K562 (cell line): Measurements from ENCODE around the gene CCDC201.

Experiments
- EP300 ChIP-seq: IDR thresholded peaks from 2 replicates; pipeline ENCODE4 v1.6.1; 2012; ENCODE audit warnings: low read length, improper control_type of control experiment
- KAT7 ChIP-seq: sonication (generic); formaldehyde crosslinking; IDR thresholded peaks from 2 replicates; pipeline ENCODE4 v1.8.0; 2022; ENCODE audit warnings: missing genetic modification reagents, mild to moderate bottlenecking, borderline replicate concordance
- PHF8 ChIP-seq: fragments of 200-600 bp; sonication (generic); IDR thresholded peaks from 2 replicates; pipeline ENCODE4 v1.6.1; 2012; ENCODE audit warnings: mixed run types, mild to moderate bottlenecking, inconsistent platforms, low read length, moderate library complexity, borderline replicate concordance
- PKNOX1 ChIP-seq: fragments of 450-650 bp; IDR thresholded peaks from 2 replicates; pipeline ENCODE4 v1.6.1; 2016
- STAG1 ChIP-seq: sonication (generic); formaldehyde crosslinking; IDR thresholded peaks from 2 replicates; pipeline ENCODE4 v1.5.0; 2020; ENCODE audit warnings: missing genetic modification reagents, borderline replicate concordance
- TAF1 ChIP-seq: IDR thresholded peaks from 2 replicates; pipeline ENCODE4 v1.6.1; 2011; ENCODE audit warnings: mild to moderate bottlenecking, low read length, moderate library complexity; ENCODE audit not compliant: insufficient read depth, control insufficient read depth, severe bottlenecking; ENCODE audit errors: extremely low read depth
- UBTF ChIP-seq, 2 experiments: IDR thresholded peaks; 2 replicates each; pipeline ENCODE4 v1.6.1; 2012; ENCODE audit warnings: improper control_type of control experiment in 2 of 2, low read depth in 2 of 2, low read length in 2 of 2, borderline replicate concordance in 1 of 2
- ZBTB33 ChIP-seq: sonication (generic); formaldehyde crosslinking; IDR thresholded peaks from 2 replicates; pipeline ENCODE4 v1.8.1; 2023; ENCODE audit warnings: mild to moderate bottlenecking, missing genetic modification reagents
- ZBTB34 ChIP-seq: fragments of 250-450 bp; sonication (Bioruptor Pico); IDR thresholded peaks from 2 replicates; pipeline ENCODE4 v1.8.0; 2021; ENCODE audit warnings: mild to moderate bottlenecking, moderate library complexity
- ZEB2 ChIP-seq: fragments of 450-650 bp; IDR thresholded peaks from 2 replicates; pipeline ENCODE4 v1.6.1; 2016
- ZNF282 ChIP-seq: sonication (generic); formaldehyde crosslinking; IDR thresholded peaks from 2 replicates; pipeline ENCODE4 v1.8.1; 2023; ENCODE audit warnings: missing genetic modification reagents
- ZNF318 ChIP-seq, 2 experiments: fragments of 450-650 bp; IDR thresholded peaks; 2 replicates each; pipeline ENCODE4 v1.6.1; 2016; ENCODE audit warnings: mild to moderate bottlenecking in 2 of 2, borderline replicate concordance in 1 of 2, low read depth in 1 of 2, moderate library complexity in 1 of 2
- ZNF584 ChIP-seq: fragments of 200-800 bp; sonication (Bioruptor generic); IDR thresholded peaks from 2 replicates; pipeline ENCODE4 v1.6.1; 2016; ENCODE audit warnings: low read depth, mild to moderate bottlenecking, missing genetic modification characterization, missing compliant biosample characterization

GRCh38 chr7:45873035-45873354 lies at the start of gene CCDC201:
- no peak for TF ChIP-seq ZBTB33 (CRISPR knock-in tag)
- no peak for TF ChIP-seq PKNOX1
- TF ChIP-seq ZEB2: no peak
- TF ChIP-seq EP300: no peak
- TF ChIP-seq TAF1: no peak
- no peak for TF ChIP-seq ZNF318 (IDR thresholded peaks at IDR 0.05; ENCODE audit: borderline replicate concordance in 1 of 2, low read depth in 1 of 2)
- no peak for TF ChIP-seq UBTF (IDR thresholded peaks at IDR 0.05; ENCODE audit: borderline replicate concordance in 1 of 2, low read depth in 2 of 2, low read length in 2 of 2)
- no peak for TF ChIP-seq ZNF282 (CRISPR knock-in tag)
- TF ChIP-seq ZBTB34: no peak
- no peak for TF ChIP-seq KAT7 (CRISPR knock-in tag)
- TF ChIP-seq STAG1 (CRISPR knock-in tag): no peak
- no peak for TF ChIP-seq ZNF584
- TF ChIP-seq PHF8: no peak
